ENCODE results near the gene ALDH9A1.
A peak's percentile ranks its signal among the peaks of the same experiment; 100 is the strongest.
"Not testable (repeated sequence)": the region's sequence is repeated elsewhere in the genome, so short reads cannot be mapped to it uniquely, and the experiment has no call there.

The ALDH9A1 gene

GRCh38 chr1:165697881-165698760 lies at the start of gene ALDH9A1:
Gene ALDH9A1, minus strand, starts transcription at chr1:165698562. Its CDS starts 4 bp downstream, at chr1:165698558.
- peak; percentile 89 to 92 for DNase-seq

GRCh38 chr1:165747632-165748447 lies 49.5 kb upstream of the ALDH9A1 start:
- no peak for DNase-seq

GRCh38 chr1:165744913-165745312 lies 46.6 kb upstream of the ALDH9A1 start:
- DNase-seq: not testable (repeated sequence)

GRCh38 chr1:165742194-165742593 lies 43.8 kb upstream of the ALDH9A1 start:
- DNase-seq: no peak

- no peak for DNase-seq
These were observed 40.4 kb upstream of the ALDH9A1 start for GRCh38 chr1:165738794-165739193.

GRCh38 chr1:165737196-165737595 lies 38.8 kb upstream of the ALDH9A1 start:
- DNase-seq: no peak

- no peak for DNase-seq
These were observed 36.5 kb upstream of the ALDH9A1 start for GRCh38 chr1:165734906-165735305.

GRCh38 chr1:165726841-165727240 lies 28.5 kb upstream of the ALDH9A1 start:
- DNase-seq: no peak

- DNase-seq: no peak
These were observed 27.8 kb upstream of the ALDH9A1 start for GRCh38 chr1:165726169-165726568.

- DNase-seq: peak; percentile 27 to 28
These were observed 19.7 kb upstream of the ALDH9A1 start for GRCh38 chr1:165717918-165718515.

- DNase-seq: not testable (repeated sequence)
These were observed 18.1 kb upstream of the ALDH9A1 start for GRCh38 chr1:165716265-165717051.

GRCh38 chr1:165712764-165713163 lies 14.4 kb upstream of the ALDH9A1 start:
- no peak for DNase-seq

- no peak for DNase-seq
These were observed 9.8 kb upstream of the ALDH9A1 start for GRCh38 chr1:165707984-165708706.

GRCh38 chr1:165703648-165704047 lies 5.3 kb upstream of the ALDH9A1 start:
- DNase-seq: no peak

- not testable (repeated sequence) for DNase-seq
These were observed 3.6 kb upstream of the ALDH9A1 start for GRCh38 chr1:165701922-165702321.

- DNase-seq: no peak
These were observed 1.2 kb upstream of the ALDH9A1 start for GRCh38 chr1:165699577-165699976.

- DNase-seq: no peak
These were observed 345 bp upstream of the ALDH9A1 start for GRCh38 chr1:165698761-165699052.

GRCh38 chr1:165697491-165697880 lies 876 bp downstream of the ALDH9A1 start:
- no peak for DNase-seq

GRCh38 chr1:165696625-165697100 lies 1.7 kb downstream of the ALDH9A1 start:
- DNase-seq: no peak

- no peak for DNase-seq
These were observed 3.3 kb downstream of the ALDH9A1 start for GRCh38 chr1:165695031-165695430.

- DNase-seq: no peak
These were observed 10.3 kb downstream of the ALDH9A1 start for GRCh38 chr1:165688046-165688445.

- DNase-seq: no peak
These were observed 11.4 kb downstream of the ALDH9A1 start for GRCh38 chr1:165686971-165687433.

Data from activated T-cell treated with anti-CD3 and anti-CD28 coated beads, Interleukin-2, amount 50 U/mL, for 48 hours (primary cell).